Tibial nerve (tissue), 4 donors: Measurements from ENCODE around the gene KRTDAP. TPM values are rescaled to one million over a fixed set of nuclear protein-coding genes. Genes with fewer than 3 reads are reported as not detected.

ENCODE experiments used
- DNase-seq, 2 donors: peaks; one replicate each; pipeline ENCODE4 v3.0.0-alpha.2; 2019; ENCODE audit warnings: low spot score in 2 of 2
- H3K27ac ChIP-seq, 4 donors: fragments of 200-600 bp; sonication (generic) in 3 of 4; one replicate each; pipeline ENCODE4 v1.5.1; 2017 to 2019; ENCODE audit warnings: mild to moderate bottlenecking in 1 of 4
- H3K27me3 ChIP-seq, 2 donors: fragments of 200-600 bp; sonication (generic) in 1 of 2; one replicate each; pipeline versions ENCODE4 v1.5.1 to v1.6.0; 2017 to 2019
- H3K36me3 ChIP-seq, 3 donors: fragments of 200-600 bp; sonication (generic); one replicate each; pipeline ENCODE4 v1.5.1; 2018 to 2019
- H3K4me1 ChIP-seq, 4 donors: fragments of 200-600 bp; sonication (generic) in 3 of 4; one replicate each; pipeline ENCODE4 v1.5.1; 2017 to 2019
- H3K4me3 ChIP-seq, 4 donors: fragments of 200-600 bp; sonication (generic) in 3 of 4; one replicate each; pipeline ENCODE4 v1.5.1; 2017 to 2019; ENCODE audit warnings: mild to moderate bottlenecking in 1 of 4, moderate library complexity in 1 of 4
- H3K9me3 ChIP-seq, 4 donors: fragments of 200-600 bp; sonication (generic) in 3 of 4; one replicate each; pipeline ENCODE4 v1.5.1; 2017 to 2019
- CTCF ChIP-seq, 5 experiments: fragments of 200-600 bp in 3 of 5; fragments of 450-650 bp in 2 of 5; sonication (generic) in 3 of 5; IDR thresholded peaks; one replicate each; pipeline ENCODE4 v1.5.1; 2016 to 2019; ENCODE audit warnings: antibody characterized with exemption in 5 of 5, mild to moderate bottlenecking in 3 of 5, moderate library complexity in 2 of 5
- EP300 ChIP-seq, 2 donors: sonication (generic); formaldehyde crosslinking; IDR thresholded peaks; one replicate each; pipeline ENCODE4 v1.6.1; 2017; ENCODE audit warnings: antibody characterized with exemption in 2 of 2, mild to moderate bottlenecking in 1 of 2
- POLR2A ChIP-seq, 2 donors: fragments of 450-650 bp; IDR thresholded peaks; one replicate each; pipeline ENCODE4 v1.6.1; 2017; ENCODE audit warnings: antibody characterized with exemption in 2 of 2, mild to moderate bottlenecking in 2 of 2, moderate library complexity in 2 of 2
- WGBS, 2 donors: methylation state at CpG; one replicate each; pipeline ENCODE4 v1.1.5; 2018; 5-methylcytosine and 5-hydroxymethylcytosine counted together
- total RNA-seq, 4 donors: library from RNA; depleted of rRNA; stranded (reverse); fragments of >200 nt; gene quantifications; one replicate each; pipeline ENCODE4 v1.1.0, GENCODE V29; 2016

The KRTDAP gene
- total RNA-seq, 4 donors from 2014 or later: not detected

GRCh38 chr19:35439921-35440320, 50.3 kb downstream of the KRTDAP start:
- TF ChIP-seq POLR2A (IDR thresholded peaks at IDR 0.05): no peak
- no peak for TF ChIP-seq EP300 (IDR thresholded peaks at IDR 0.05)
- no peak for TF ChIP-seq CTCF (IDR thresholded peaks at IDR 0.05)
- WGBS, 2 donors: 80 to 83% methylated on average over 6 of the region's 6 CpGs
- Histone ChIP-seq H3K27me3 (peaks cover 0 to 7% of the 10 kb centered on the region in 2 donors), H3K4me1 (peaks cover 0 to 27% (median 12%) of the 10 kb centered on the region in 4 donors), H3K9me3 (no peaks in the 10 kb centered on the region), H3K4me3 (no peak overlapping the region), H3K27ac (no peak overlapping the region), H3K36me3 (no peaks in the 10 kb centered on the region)
- no peak for DNase-seq

- H3K36me3 ChIP-seq: no peaks in the 10 kb centered on the region
- H3K4me1 ChIP-seq: peaks cover 0 to 34% (median 12%) of the 10 kb centered on the region in 4 donors
- H3K27ac ChIP-seq: no peak overlapping the region
- 56 to 64% methylated on average over 5 of the region's 5 CpGs for WGBS, 2 donors
- H3K4me3 ChIP-seq: no peak overlapping the region
- DNase-seq: no peak
- no peaks in the 10 kb centered on the region for H3K9me3 ChIP-seq
- peaks cover 0 to 7% of the 10 kb centered on the region in 2 donors for H3K27me3 ChIP-seq
- TF ChIP-seq CTCF (IDR thresholded peaks at IDR 0.05) (no peak), EP300 (IDR thresholded peaks at IDR 0.05) (no peak), POLR2A (IDR thresholded peaks at IDR 0.05) (no peak)
Measured at GRCh38 chr19:35438527-35438926, 51.7 kb downstream of the KRTDAP start.

GRCh38 chr19:35438096-35438495, 52.2 kb downstream of the KRTDAP start:
- Histone ChIP-seq H3K4me1 (peaks cover 0 to 34% (median 12%) of the 10 kb centered on the region in 4 donors), H3K27me3 (peaks cover 0 to 7% of the 10 kb centered on the region in 2 donors), H3K36me3 (no peaks in the 10 kb centered on the region), H3K4me3 (no peak overlapping the region), H3K27ac (no peak overlapping the region), H3K9me3 (no peaks in the 10 kb centered on the region)
- 75 to 78% methylated on average over 5 of the region's 5 CpGs for WGBS, 2 donors
- TF ChIP-seq EP300 (IDR thresholded peaks at IDR 0.05): no peak
- no peak for TF ChIP-seq POLR2A (IDR thresholded peaks at IDR 0.05)
- TF ChIP-seq CTCF (IDR thresholded peaks at IDR 0.05): no peak
- DNase-seq: no peak

- WGBS, 2 donors: 81 to 83% methylated on average over 15 of the region's 15 CpGs
- TF ChIP-seq EP300 (IDR thresholded peaks at IDR 0.05): no peak
- no peak for TF ChIP-seq POLR2A (IDR thresholded peaks at IDR 0.05)
- no peak for TF ChIP-seq CTCF (IDR thresholded peaks at IDR 0.05)
- peak overlapping the region in 1 of 4 donors; percentile 43 for H3K27ac ChIP-seq
- H3K36me3 ChIP-seq: no peaks in the 10 kb centered on the region
- H3K9me3 ChIP-seq: no peaks in the 10 kb centered on the region
- H3K4me3 ChIP-seq: no peak overlapping the region
- peaks cover 0 to 34% (median 12%) of the 10 kb centered on the region in 4 donors for H3K4me1 ChIP-seq
- no peak for DNase-seq
- H3K27me3 ChIP-seq: peaks cover 0 to 7% of the 10 kb centered on the region in 2 donors
Measured at GRCh38 chr19:35437406-35437951, 52.8 kb downstream of the KRTDAP start.

Other genes with a start within 250 kb of the KRTDAP start
- 10 to 100 TPM in 2 of 4 donors, 1 to 10 TPM in 2; 3.1 to 34.9 (median 19.1) TPM for gene LSR, start 241.5 kb downstream of the KRTDAP start, total RNA-seq
- 100 to 1,000 TPM in 3 of 4 donors, 10 to 100 TPM in 1; 98.5 to 172 (median 128) TPM for gene USF2, start 221.5 kb downstream of the KRTDAP start, total RNA-seq
- gene HAMP, start 207.9 kb downstream of the KRTDAP start, total RNA-seq: 1 to 10 TPM in 1 of 4 donors, not detected in 3; 2.9 TPM
- gene MAG, start 198.3 kb downstream of the KRTDAP start, total RNA-seq: 10 to 100 TPM; 31.8 to 49.6 (median 38.4) TPM
- gene CD22, start 161.3 kb downstream of the KRTDAP start, total RNA-seq: 10 to 100 TPM in 3 of 4 donors, 1 to 10 TPM in 1; 7.2 to 22.8 (median 13.4) TPM
- under 1 TPM in 1 of 4 donors, not detected in 3; 0.59 TPM for gene FFAR1, start 142.6 kb downstream of the KRTDAP start, total RNA-seq
- gene FFAR3, start 132.0 kb downstream of the KRTDAP start, total RNA-seq: under 1 TPM in 1 of 4 donors, not detected in 3; 0.87 TPM
- not detected for gene GPR42, start 119.4 kb downstream of the KRTDAP start, total RNA-seq
- under 1 TPM in 1 of 4 donors, not detected in 3; 0.22 TPM for gene FFAR2, start 42.2 kb downstream of the KRTDAP start, total RNA-seq
- gene DMKN, start 23.2 kb upstream of the KRTDAP start, total RNA-seq: 10 to 100 TPM in 3 of 4 donors, 1 to 10 TPM in 1; 8.2 to 33.5 (median 26.5) TPM
- not detected for gene SBSN, start 37.8 kb upstream of the KRTDAP start, total RNA-seq
- gene GAPDHS, start 43.0 kb upstream of the KRTDAP start, total RNA-seq: not detected
- 100 to 1,000 TPM in 1 of 4 donors, 10 to 100 TPM in 3; 63.8 to 103 (median 68.2) TPM for gene TMEM147, start 55.2 kb upstream of the KRTDAP start, total RNA-seq
- under 1 TPM in 1 of 4 donors, not detected in 3; 0.63 TPM for gene ATP4A, start 73.2 kb upstream of the KRTDAP start, total RNA-seq
- gene PMIS2, start 95.7 kb upstream of the KRTDAP start, total RNA-seq: not detected
- gene HAUS5, start 122.3 kb upstream of the KRTDAP start, total RNA-seq: 10 to 100 TPM in 3 of 4 donors, 1 to 10 TPM in 1; 9.8 to 17.1 (median 11.0) TPM
- 10 to 100 TPM; 77.4 to 88.3 (median 80.0) TPM for gene RBM42, start 138.6 kb upstream of the KRTDAP start, total RNA-seq
- 1 to 10 TPM in 1 of 4 donors, under 1 TPM in 1, not detected in 2; 0.84 to 2.2 TPM for gene ETV2, start 151.3 kb upstream of the KRTDAP start, total RNA-seq
- 100 to 1,000 TPM; 293 to 338 (median 316) TPM for gene COX6B1, start 157.9 kb upstream of the KRTDAP start, total RNA-seq
- gene UPK1A, start 176.1 kb upstream of the KRTDAP start, total RNA-seq: not detected
- gene ZBTB32, start 214.1 kb upstream of the KRTDAP start, total RNA-seq: not detected
- 10 to 100 TPM; 12.9 to 38.7 (median 25.5) TPM for gene KMT2B, start 227.5 kb upstream of the KRTDAP start, total RNA-seq